ENCODE data around the gene SULT4A1.

DNA sequence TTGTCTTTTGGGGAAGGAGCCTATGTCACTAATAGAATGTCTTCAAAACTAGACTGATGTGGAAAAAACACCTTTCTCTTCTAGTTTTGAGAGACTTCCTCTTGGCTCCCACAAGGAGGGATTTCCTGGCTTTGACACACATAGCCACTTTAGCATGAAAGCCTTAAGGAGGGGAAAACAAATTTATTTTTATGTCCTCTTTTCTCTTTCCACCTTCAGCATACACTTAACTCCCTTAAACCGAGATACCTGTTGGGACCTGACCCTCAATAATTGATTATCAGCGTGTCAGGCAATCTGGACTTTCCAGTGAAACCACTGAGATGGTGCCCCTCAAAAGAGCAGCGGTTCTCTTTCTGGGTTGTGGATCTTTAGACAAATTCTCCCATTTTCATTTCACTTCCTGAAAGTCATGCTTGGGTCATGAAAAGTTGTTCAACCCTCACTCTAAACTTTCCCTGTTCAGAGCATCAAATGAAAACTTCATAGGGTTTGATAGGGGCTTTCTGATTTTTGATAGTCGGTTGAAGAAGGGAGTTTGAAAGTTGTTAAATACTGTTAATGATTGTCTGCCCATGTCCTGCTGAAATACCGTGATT is 59.3 kb downstream of the SULT4A1 start:
- no peak for TF ChIP-seq CTCF (IDR thresholded peaks at IDR 0.05)
- no peak for TF ChIP-seq EZH2 (IDR thresholded peaks at IDR 0.05; ENCODE audit: borderline replicate concordance, insufficient read depth, low read depth, low read length, poor library complexity, severe bottlenecking)

All from B cell (primary cell).